ENCODE data around the gene SLC7A1.

The SLC7A1 gene

DNA sequence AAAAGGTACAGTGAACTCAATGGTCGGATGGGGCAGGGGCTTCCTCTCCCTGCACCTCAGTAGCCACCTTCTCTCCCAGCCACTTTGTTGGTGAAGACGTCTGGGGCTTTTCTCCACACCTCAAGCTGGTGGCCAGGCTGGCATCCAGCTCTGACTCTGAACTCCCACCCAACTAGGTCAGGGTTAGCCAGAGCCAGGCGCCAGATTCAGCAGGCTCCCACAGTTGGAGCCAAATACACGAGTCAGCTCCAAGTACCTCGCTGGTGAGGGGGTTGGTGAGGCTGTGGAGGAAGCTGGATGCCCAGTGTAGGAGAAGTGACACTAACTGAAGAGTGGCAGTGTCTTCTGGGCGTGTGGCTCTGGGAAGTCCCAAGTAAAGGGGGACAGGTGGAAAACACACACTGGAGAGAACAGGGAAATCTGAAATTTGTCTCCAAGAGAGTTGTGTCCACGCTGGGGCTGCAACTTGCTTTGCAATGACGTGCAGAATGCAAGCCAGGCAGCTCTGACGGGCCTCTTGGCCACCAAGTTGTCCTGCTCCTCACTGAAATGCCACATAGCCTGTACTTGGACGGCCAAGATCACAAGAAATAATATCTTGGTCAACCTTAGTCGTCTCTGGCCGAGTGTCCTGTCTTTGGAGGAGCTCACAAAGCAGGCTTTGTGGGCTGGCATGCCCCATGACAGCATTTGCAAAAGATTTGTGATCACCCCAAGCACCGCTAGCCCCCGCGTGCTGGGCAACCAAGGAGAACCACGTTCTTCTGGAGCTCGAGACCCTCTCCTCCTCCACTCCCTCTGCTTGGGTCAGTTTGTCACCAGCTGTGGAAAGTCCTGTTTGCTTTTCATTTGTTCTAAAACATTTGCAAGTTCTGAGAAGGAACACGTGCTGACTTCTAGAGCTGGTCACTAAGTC lies 18.1 kb downstream of the SLC7A1 start:
- H3K9ac ChIP-seq (ENCODE audit: low read length) = no peak overlapping the region
- H4K20me1 ChIP-seq (ENCODE audit: low read depth, low read length) = peaks cover 56% of the 10 kb centered on the region
- H3K36me3 ChIP-seq (ENCODE audit: low read length) = no peaks in the 10 kb centered on the region
- no peak overlapping the region for H3K27ac ChIP-seq (ENCODE audit: low read depth, low read length)
- no peaks in the 10 kb centered on the region for H3K27me3 ChIP-seq (ENCODE audit: low read length)
- 0 out of 2 replicates have a peak, but pooled peaks cover 4% of the 10 kb centered on the region for H3F3A ChIP-seq (ENCODE audit: insufficient read depth)
- H3K4me3 ChIP-seq (ENCODE audit: insufficient read depth, low read length, poor library complexity, severe bottlenecking) = no peak overlapping the region
- no peak for TF ChIP-seq CTCF (IDR thresholded peaks at IDR 0.05; ENCODE audit: insufficient read depth, low read length, poor library complexity, severe bottlenecking)
- TF ChIP-seq EZH2phosphoT487 (conservative IDR thresholded peaks at IDR 0.05; ENCODE audit: low read length) = no peak
- no peak overlapping the region for H3K4me2 ChIP-seq (ENCODE audit: low read depth, low read length, poor library complexity, severe bottlenecking)
- no peak overlapping the region for H2AFZ ChIP-seq (ENCODE audit: low read depth, low read length, severe bottlenecking)
- no peaks in the 10 kb centered on the region for H3K9me3 ChIP-seq (ENCODE audit: insufficient read depth, low read length)
- no peaks in the 10 kb centered on the region for H3K9me2 ChIP-seq (replicated peaks; ENCODE audit: insufficient read depth, low read length)
- peaks cover 100% of the 10 kb centered on the region for H3K79me2 ChIP-seq (ENCODE audit: insufficient read depth, low read length)

- no peak overlapping the region for H3K27ac ChIP-seq (ENCODE audit: low read depth, low read length)
- H3K36me3 ChIP-seq (ENCODE audit: low read length) = no peaks in the 10 kb centered on the region
- no peak overlapping the region for H3K9ac ChIP-seq (ENCODE audit: low read length)
- H3K9me2 ChIP-seq (replicated peaks; ENCODE audit: insufficient read depth, low read length) = no peaks in the 10 kb centered on the region
- H3K9me3 ChIP-seq (ENCODE audit: insufficient read depth, low read length) = no peaks in the 10 kb centered on the region
- no peaks in the 10 kb centered on the region for H3K27me3 ChIP-seq (ENCODE audit: low read length)
- peaks cover 58% of the 10 kb centered on the region for H4K20me1 ChIP-seq (ENCODE audit: low read depth, low read length)
- H2AFZ ChIP-seq (ENCODE audit: low read depth, low read length, severe bottlenecking) = no peak overlapping the region
- TF ChIP-seq EZH2phosphoT487 (conservative IDR thresholded peaks at IDR 0.05; ENCODE audit: low read length) = no peak
- H3K4me2 ChIP-seq (ENCODE audit: low read depth, low read length, poor library complexity, severe bottlenecking) = no peak overlapping the region
- H3K79me2 ChIP-seq (ENCODE audit: insufficient read depth, low read length) = peaks cover 100% of the 10 kb centered on the region
- 0 out of 2 replicates have a peak, but pooled peaks cover 4% of the 10 kb centered on the region for H3F3A ChIP-seq (ENCODE audit: insufficient read depth)
- no peak overlapping the region for H3K4me3 ChIP-seq (ENCODE audit: insufficient read depth, low read length, poor library complexity, severe bottlenecking)
Measured at GRCh38 chr13:29576581-29576980, 18.9 kb downstream of the SLC7A1 start.

- no peak for TF ChIP-seq EZH2phosphoT487 (conservative IDR thresholded peaks at IDR 0.05; ENCODE audit: low read length)
- TF ChIP-seq CTCF (IDR thresholded peaks at IDR 0.05; ENCODE audit: insufficient read depth, low read length, poor library complexity, severe bottlenecking) = no peak
- no peaks in the 10 kb centered on the region for H3K36me3 ChIP-seq (ENCODE audit: low read length)
- 0 out of 2 replicates have a peak, but pooled peaks cover 4% of the 10 kb centered on the region for H3F3A ChIP-seq (ENCODE audit: insufficient read depth)
- H3K27ac ChIP-seq (ENCODE audit: low read depth, low read length) = no peak overlapping the region
- H3K4me2 ChIP-seq (ENCODE audit: low read depth, low read length, poor library complexity, severe bottlenecking) = no peak overlapping the region
- peaks cover 100% of the 10 kb centered on the region for H3K79me2 ChIP-seq (ENCODE audit: insufficient read depth, low read length)
- no peak overlapping the region for H3K4me3 ChIP-seq (ENCODE audit: insufficient read depth, low read length, poor library complexity, severe bottlenecking)
- no peaks in the 10 kb centered on the region for H3K9me3 ChIP-seq (ENCODE audit: insufficient read depth, low read length)
- H3K27me3 ChIP-seq (ENCODE audit: low read length) = no peaks in the 10 kb centered on the region
- no peak overlapping the region for H2AFZ ChIP-seq (ENCODE audit: low read depth, low read length, severe bottlenecking)
- H3K9ac ChIP-seq (ENCODE audit: low read length) = no peak overlapping the region
- H3K9me2 ChIP-seq (replicated peaks; ENCODE audit: insufficient read depth, low read length) = no peaks in the 10 kb centered on the region
- H4K20me1 ChIP-seq (ENCODE audit: low read depth, low read length) = peaks cover 59% of the 10 kb centered on the region
Measured at GRCh38 chr13:29575098-29575497, 20.4 kb downstream of the SLC7A1 start.

GRCh38 chr13:29573190-29573589 lies 22.3 kb downstream of the SLC7A1 start:
- Histone ChIP-seq H3K4me2 (ENCODE audit: low read depth, low read length, poor library complexity, severe bottlenecking) (no peak overlapping the region), H3K9ac (ENCODE audit: low read length) (no peak overlapping the region), H3K79me2 (ENCODE audit: insufficient read depth, low read length) (peaks cover 100% of the 10 kb centered on the region), H2AFZ (ENCODE audit: low read depth, low read length, severe bottlenecking) (no peak overlapping the region), H3K9me3 (ENCODE audit: insufficient read depth, low read length) (no peaks in the 10 kb centered on the region), H3K9me2 (replicated peaks; ENCODE audit: insufficient read depth, low read length) (no peaks in the 10 kb centered on the region), H3K36me3 (ENCODE audit: low read length) (no peaks in the 10 kb centered on the region), H4K20me1 (ENCODE audit: low read depth, low read length) (peaks cover 64% of the 10 kb centered on the region), H3K27me3 (ENCODE audit: low read length) (no peaks in the 10 kb centered on the region), H3K4me3 (ENCODE audit: insufficient read depth, low read length, poor library complexity, severe bottlenecking) (no peak overlapping the region), H3K27ac (ENCODE audit: low read depth, low read length) (no peak overlapping the region), H3F3A (ENCODE audit: insufficient read depth) (0 out of 2 replicates have a peak, but pooled peaks cover 4% of the 10 kb centered on the region)
- no peak for TF ChIP-seq CTCF (IDR thresholded peaks at IDR 0.05; ENCODE audit: insufficient read depth, low read length, poor library complexity, severe bottlenecking)
- no peak for TF ChIP-seq EZH2phosphoT487 (conservative IDR thresholded peaks at IDR 0.05; ENCODE audit: low read length)
